ENCODE results near the gene COL11A2. TPM values are rescaled to one million over a fixed set of nuclear protein-coding genes. Genes with fewer than 3 reads are reported as not detected.

Gene COL11A2
- total and polyA plus RNA-seq, 2 experiments from 2014 or later: 1.6 to 2.7 TPM

DNA sequence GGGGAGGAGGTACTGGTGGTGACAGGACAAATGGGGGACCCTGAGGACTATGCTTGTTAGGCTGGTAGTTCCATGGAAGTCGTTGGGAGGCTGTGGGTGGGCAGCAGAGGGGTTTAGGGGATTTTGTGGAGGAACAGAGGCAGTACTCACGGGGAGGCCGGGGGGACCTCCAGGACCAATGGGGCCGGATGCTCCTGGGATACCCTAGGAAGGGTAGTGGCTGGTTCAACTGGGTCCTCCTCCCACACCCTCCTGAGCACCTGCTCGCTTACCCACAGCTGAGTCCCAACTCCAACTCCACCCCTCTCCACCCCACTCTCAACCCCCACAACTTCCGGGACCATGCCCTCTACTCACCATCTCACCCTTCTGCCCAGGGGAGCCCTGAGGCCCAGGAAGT, 25.9 kb downstream of the COL11A2 start:
- Histone ChIP-seq H3K4me2 (no peak overlapping the region), H3F3A (replicated peaks; ENCODE audit: low read depth) (no peaks in the 10 kb centered on the region), H3K27me3 (ENCODE audit: insufficient read depth) (peaks cover 12% of the 10 kb centered on the region), H3K36me3 (ENCODE audit: insufficient read depth) (no peaks in the 10 kb centered on the region), H3K79me2 (replicated peaks; ENCODE audit: insufficient read depth) (no peaks in the 10 kb centered on the region), H3K9me2 (ENCODE audit: insufficient read depth) (no peaks in the 10 kb centered on the region), H4K20me1 (replicated peaks; ENCODE audit: insufficient read depth) (no peaks in the 10 kb centered on the region), H2AFZ (no peak overlapping the region), H3K4me1 (ENCODE audit: insufficient read depth) (peaks cover 5% of the 10 kb centered on the region; the same call in 1 of the 2 replicates), H3K27ac (ENCODE audit: low read depth) (no peak overlapping the region), H3K4me3 (no peak overlapping the region)
- ATAC-seq: no peak
- H3K27ac Mint-ChIP-seq: no peak overlapping the region
- peaks cover 9% of the 10 kb centered on the region; the same call in 2 of the 3 replicates for H3K4me1 Mint-ChIP-seq
- TF ChIP-seq, protein P1, sequence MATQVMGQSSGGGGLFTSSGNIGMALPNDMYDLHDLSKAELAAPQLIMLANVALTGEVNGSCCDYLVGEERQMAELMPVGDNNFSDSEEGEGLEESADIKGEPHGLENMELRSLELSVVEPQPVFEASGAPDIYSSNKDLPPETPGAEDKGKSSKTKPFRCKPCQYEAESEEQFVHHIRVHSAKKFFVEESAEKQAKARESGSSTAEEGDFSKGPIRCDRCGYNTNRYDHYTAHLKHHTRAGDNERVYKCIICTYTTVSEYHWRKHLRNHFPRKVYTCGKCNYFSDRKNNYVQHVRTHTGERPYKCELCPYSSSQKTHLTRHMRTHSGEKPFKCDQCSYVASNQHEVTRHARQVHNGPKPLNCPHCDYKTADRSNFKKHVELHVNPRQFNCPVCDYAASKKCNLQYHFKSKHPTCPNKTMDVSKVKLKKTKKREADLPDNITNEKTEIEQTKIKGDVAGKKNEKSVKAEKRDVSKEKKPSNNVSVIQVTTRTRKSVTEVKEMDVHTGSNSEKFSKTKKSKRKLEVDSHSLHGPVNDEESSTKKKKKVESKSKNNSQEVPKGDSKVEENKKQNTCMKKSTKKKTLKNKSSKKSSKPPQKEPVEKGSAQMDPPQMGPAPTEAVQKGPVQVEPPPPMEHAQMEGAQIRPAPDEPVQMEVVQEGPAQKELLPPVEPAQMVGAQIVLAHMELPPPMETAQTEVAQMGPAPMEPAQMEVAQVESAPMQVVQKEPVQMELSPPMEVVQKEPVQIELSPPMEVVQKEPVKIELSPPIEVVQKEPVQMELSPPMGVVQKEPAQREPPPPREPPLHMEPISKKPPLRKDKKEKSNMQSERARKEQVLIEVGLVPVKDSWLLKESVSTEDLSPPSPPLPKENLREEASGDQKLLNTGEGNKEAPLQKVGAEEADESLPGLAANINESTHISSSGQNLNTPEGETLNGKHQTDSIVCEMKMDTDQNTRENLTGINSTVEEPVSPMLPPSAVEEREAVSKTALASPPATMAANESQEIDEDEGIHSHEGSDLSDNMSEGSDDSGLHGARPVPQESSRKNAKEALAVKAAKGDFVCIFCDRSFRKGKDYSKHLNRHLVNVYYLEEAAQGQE (IDR thresholded peaks at IDR 0.05; ENCODE audit: unreplicated experiment): no peak
- no peak overlapping the region for H3K4me3 Mint-ChIP-seq
- H3K27me3 Mint-ChIP-seq (ENCODE audit: insufficient read depth, low read depth, poor library complexity): peaks cover 19% of the 10 kb centered on the region
- H3K9me3 Mint-ChIP-seq: no peaks in the 10 kb centered on the region; the same call in 1 of the 3 replicates
- DNase-seq (ENCODE audit: low spot score): no peak
- no peaks in the 10 kb centered on the region for H3K36me3 Mint-ChIP-seq (ENCODE audit: low read depth)

DNA sequence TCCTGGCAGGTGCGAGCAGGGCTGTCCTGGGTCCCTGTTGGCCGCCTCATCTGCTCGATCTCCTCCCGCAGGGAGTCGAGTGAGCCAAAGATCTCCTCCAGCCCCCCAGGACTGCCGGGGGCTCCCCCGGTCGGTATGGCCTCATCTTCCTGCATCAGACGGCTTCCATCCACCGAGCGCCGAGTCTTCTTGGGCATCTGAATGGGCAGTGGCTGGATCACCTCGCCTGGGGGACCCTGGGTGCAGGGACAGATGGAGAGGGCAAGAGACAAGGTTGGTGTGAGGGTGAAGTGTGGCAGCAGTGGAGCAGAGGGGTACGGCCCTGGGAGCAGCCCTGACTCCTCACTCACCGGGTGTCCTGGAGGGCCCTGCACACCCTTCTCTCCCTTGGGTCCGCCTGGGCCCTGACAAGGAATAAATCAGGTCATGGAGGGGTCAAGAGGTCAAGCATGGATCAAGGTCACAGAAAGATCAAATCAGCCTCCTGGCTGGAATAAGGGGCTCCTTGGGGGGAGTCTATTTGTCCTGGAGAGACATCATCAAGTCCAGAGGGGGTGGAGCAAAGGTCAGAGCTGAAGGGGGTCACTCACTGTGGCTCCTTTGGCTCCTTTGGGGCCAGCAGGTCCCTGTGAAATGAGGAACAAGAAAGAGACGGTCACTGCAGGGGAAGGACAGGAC, 26.5 kb downstream of the COL11A2 start:
- H3K4me3 Mint-ChIP-seq: no peak overlapping the region; the same call in 2 of the 3 replicates
- Histone ChIP-seq H3K27me3 (ENCODE audit: insufficient read depth) (peaks cover 15% of the 10 kb centered on the region), H3K4me2 (no peak overlapping the region), H3K4me1 (ENCODE audit: insufficient read depth) (peaks cover 11% of the 10 kb centered on the region), H3K27ac (ENCODE audit: low read depth) (no peak overlapping the region), H3K79me2 (replicated peaks; ENCODE audit: insufficient read depth) (no peaks in the 10 kb centered on the region), H4K20me1 (replicated peaks; ENCODE audit: insufficient read depth) (no peaks in the 10 kb centered on the region), H3K4me3 (no peak overlapping the region), H2AFZ (no peak overlapping the region), H3K9me2 (ENCODE audit: insufficient read depth) (no peaks in the 10 kb centered on the region), H3K36me3 (ENCODE audit: insufficient read depth) (no peaks in the 10 kb centered on the region), H3F3A (replicated peaks; ENCODE audit: low read depth) (0 out of 2 replicates have a peak, but pooled peaks cover 3% of the 10 kb centered on the region)
- TF ChIP-seq, protein P2, sequence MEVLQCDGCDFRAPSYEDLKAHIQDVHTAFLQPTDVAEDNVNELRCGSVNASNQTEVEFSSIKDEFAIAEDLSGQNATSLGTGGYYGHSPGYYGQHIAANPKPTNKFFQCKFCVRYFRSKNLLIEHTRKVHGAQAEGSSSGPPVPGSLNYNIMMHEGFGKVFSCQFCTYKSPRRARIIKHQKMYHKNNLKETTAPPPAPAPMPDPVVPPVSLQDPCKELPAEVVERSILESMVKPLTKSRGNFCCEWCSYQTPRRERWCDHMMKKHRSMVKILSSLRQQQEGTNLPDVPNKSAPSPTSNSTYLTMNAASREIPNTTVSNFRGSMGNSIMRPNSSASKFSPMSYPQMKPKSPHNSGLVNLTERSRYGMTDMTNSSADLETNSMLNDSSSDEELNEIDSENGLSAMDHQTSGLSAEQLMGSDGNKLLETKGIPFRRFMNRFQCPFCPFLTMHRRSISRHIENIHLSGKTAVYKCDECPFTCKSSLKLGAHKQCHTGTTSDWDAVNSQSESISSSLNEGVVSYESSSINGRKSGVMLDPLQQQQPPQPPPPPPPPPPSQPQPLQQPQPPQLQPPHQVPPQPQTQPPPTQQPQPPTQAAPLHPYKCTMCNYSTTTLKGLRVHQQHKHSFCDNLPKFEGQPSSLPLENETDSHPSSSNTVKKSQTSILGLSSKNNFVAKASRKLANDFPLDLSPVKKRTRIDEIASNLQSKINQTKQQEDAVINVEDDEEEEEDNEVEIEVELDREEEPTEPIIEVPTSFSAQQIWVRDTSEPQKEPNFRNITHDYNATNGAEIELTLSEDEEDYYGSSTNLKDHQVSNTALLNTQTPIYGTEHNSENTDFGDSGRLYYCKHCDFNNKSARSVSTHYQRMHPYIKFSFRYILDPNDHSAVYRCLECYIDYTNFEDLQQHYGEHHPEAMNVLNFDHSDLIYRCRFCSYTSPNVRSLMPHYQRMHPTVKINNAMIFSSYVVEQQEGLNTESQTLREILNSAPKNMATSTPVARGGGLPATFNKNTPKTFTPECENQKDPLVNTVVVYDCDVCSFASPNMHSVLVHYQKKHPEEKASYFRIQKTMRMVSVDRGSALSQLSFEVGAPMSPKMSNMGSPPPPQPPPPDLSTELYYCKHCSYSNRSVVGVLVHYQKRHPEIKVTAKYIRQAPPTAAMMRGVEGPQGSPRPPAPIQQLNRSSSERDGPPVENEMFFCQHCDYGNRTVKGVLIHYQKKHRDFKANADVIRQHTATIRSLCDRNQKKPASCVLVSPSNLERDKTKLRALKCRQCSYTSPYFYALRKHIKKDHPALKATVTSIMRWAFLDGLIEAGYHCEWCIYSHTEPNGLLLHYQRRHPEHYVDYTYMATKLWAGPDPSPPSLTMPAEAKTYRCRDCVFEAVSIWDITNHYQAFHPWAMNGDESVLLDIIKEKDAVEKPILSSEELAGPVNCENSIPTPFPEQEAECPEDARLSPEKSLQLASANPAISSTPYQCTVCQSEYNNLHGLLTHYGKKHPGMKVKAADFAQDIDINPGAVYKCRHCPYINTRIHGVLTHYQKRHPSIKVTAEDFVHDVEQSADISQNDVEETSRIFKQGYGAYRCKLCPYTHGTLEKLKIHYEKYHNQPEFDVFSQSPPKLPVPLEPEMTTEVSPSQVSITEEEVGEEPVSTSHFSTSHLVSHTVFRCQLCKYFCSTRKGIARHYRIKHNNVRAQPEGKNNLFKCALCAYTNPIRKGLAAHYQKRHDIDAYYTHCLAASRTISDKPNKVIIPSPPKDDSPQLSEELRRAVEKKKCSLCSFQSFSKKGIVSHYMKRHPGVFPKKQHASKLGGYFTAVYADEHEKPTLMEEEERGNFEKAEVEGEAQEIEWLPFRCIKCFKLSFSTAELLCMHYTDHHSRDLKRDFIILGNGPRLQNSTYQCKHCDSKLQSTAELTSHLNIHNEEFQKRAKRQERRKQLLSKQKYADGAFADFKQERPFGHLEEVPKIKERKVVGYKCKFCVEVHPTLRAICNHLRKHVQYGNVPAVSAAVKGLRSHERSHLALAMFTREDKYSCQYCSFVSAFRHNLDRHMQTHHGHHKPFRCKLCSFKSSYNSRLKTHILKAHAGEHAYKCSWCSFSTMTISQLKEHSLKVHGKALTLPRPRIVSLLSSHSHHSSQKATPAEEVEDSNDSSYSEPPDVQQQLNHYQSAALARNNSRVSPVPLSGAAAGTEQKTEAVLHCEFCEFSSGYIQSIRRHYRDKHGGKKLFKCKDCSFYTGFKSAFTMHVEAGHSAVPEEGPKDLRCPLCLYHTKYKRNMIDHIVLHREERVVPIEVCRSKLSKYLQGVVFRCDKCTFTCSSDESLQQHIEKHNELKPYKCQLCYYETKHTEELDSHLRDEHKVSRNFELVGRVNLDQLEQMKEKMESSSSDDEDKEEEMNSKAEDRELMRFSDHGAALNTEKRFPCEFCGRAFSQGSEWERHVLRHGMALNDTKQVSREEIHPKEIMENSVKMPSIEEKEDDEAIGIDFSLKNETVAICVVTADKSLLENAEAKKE (CRISPR knock-in tag; IDR thresholded peaks at IDR 0.05): no peak
- DNase-seq (ENCODE audit: low spot score) (no peak), ATAC-seq (no peak)
- peaks cover 15% of the 10 kb centered on the region for H3K4me1 Mint-ChIP-seq
- peaks cover 25% of the 10 kb centered on the region for H3K27me3 Mint-ChIP-seq (ENCODE audit: insufficient read depth, low read depth, poor library complexity)
- H3K27ac Mint-ChIP-seq: no peak overlapping the region
- H3K9me3 Mint-ChIP-seq: no peaks in the 10 kb centered on the region; the same call in 1 of the 3 replicates
- no peaks in the 10 kb centered on the region for H3K36me3 Mint-ChIP-seq (ENCODE audit: low read depth)

Measured in GM23338 (cell line).